SK-N-SH treated with all-trans-retinoic acid at 6 μM for 48 hours (cell line): Measurements from ENCODE around the gene TTYH2.

ENCODE experiments used
- ATAC-seq: fragments of 200-7000 bp; cut with Tn5 transposase; 3 replicates; pipeline ENCODE4 v1.9.1; 2020; ENCODE audit warnings: mild to moderate bottlenecking, moderate library complexity
- ARNTL ChIP-seq: fragments of 450-650 bp; formaldehyde crosslinking; IDR thresholded peaks from 2 replicates; pipeline ENCODE4 v1.5.0; 2020; ENCODE audit warnings: low read depth, mild to moderate bottlenecking, moderate library complexity, borderline replicate concordance
- BACH2 ChIP-seq: fragments of 250-450 bp; sonication (Bioruptor Pico); IDR thresholded peaks from 2 replicates; pipeline ENCODE4 v1.9.0; 2021; ENCODE audit warnings: mild to moderate bottlenecking, borderline replicate concordance
- CREB5 ChIP-seq: fragments of 250-450 bp; sonication (Bioruptor Pico); IDR thresholded peaks from 2 replicates; pipeline ENCODE4 v1.5.1; 2020; ENCODE audit warnings: low read depth, mild to moderate bottlenecking, moderate library complexity
- CSDC2 ChIP-seq: fragments of 250-450 bp; sonication (Bioruptor Pico); IDR thresholded peaks from 2 replicates; pipeline ENCODE4 v1.5.0; 2020; ENCODE audit warnings: mild to moderate bottlenecking, moderate library complexity
- CSRNP3 ChIP-seq: fragments of 250-450 bp; sonication (Bioruptor Pico); IDR thresholded peaks from 2 replicates; pipeline ENCODE4 v1.5.1; 2021; ENCODE audit warnings: mild to moderate bottlenecking, moderate library complexity
- ESRRG ChIP-seq: fragments of 250-450 bp; sonication (Bioruptor Pico); IDR thresholded peaks from 2 replicates; pipeline ENCODE4 v1.6.1; 2021; ENCODE audit warnings: mild to moderate bottlenecking
- GLIS3 ChIP-seq: fragments of 250-450 bp; sonication (Bioruptor Pico); IDR thresholded peaks from 2 replicates; pipeline ENCODE4 v1.5.0; 2020; ENCODE audit warnings: mild to moderate bottlenecking, moderate library complexity
- ISL1 ChIP-seq: fragments of 250-450 bp; sonication (Bioruptor Pico); IDR thresholded peaks from 2 replicates; pipeline ENCODE4 v2.1.2; 2022; ENCODE audit warnings: mild to moderate bottlenecking, moderate library complexity
- POU6F1 ChIP-seq: fragments of 250-450 bp; sonication (Bioruptor Pico); IDR thresholded peaks from 2 replicates; pipeline ENCODE4 v1.8.0; 2021; ENCODE audit warnings: low read depth, mild to moderate bottlenecking, moderate library complexity, borderline replicate concordance
- PPARA ChIP-seq: fragments of 250-450 bp; sonication (Bioruptor Pico); IDR thresholded peaks from 2 replicates; pipeline ENCODE4 v1.5.0; 2020; ENCODE audit warnings: mild to moderate bottlenecking, borderline replicate concordance
- RARB ChIP-seq: fragments of 250-450 bp; sonication (Bioruptor Pico); IDR thresholded peaks from 2 replicates; pipeline ENCODE4 v1.8.0; 2021; ENCODE audit warnings: mild to moderate bottlenecking, moderate library complexity
- SNAI2 ChIP-seq: fragments of 250-450 bp; sonication (Bioruptor Pico); IDR thresholded peaks from 2 replicates; pipeline ENCODE4 v1.5.0; 2020; ENCODE audit warnings: mild to moderate bottlenecking, moderate library complexity
- TCF4 ChIP-seq: fragments of 250-450 bp; sonication (Bioruptor Pico); IDR thresholded peaks from 2 replicates; pipeline ENCODE4 v1.8.0; 2021; ENCODE audit warnings: mild to moderate bottlenecking, moderate library complexity, borderline replicate concordance
- TOX ChIP-seq: fragments of 250-450 bp; sonication (Bioruptor Pico); IDR thresholded peaks from 2 replicates; pipeline ENCODE4 v1.8.0; 2021; ENCODE audit warnings: mild to moderate bottlenecking, moderate library complexity, borderline replicate concordance
- ZC3H10 ChIP-seq: fragments of 250-450 bp; sonication (Bioruptor Pico); IDR thresholded peaks from 2 replicates; pipeline ENCODE4 v1.5.1; 2021; ENCODE audit warnings: mild to moderate bottlenecking, moderate library complexity
- ZFP30 ChIP-seq: fragments of 450-650 bp; formaldehyde crosslinking; IDR thresholded peaks from 2 replicates; pipeline ENCODE4 v1.5.0; 2022; ENCODE audit warnings: mild to moderate bottlenecking, moderate library complexity
- ZNF8 ChIP-seq: fragments of 450-650 bp; formaldehyde crosslinking; IDR thresholded peaks from 2 replicates; pipeline ENCODE4 v1.5.0; 2020; ENCODE audit warnings: mild to moderate bottlenecking, moderate library complexity
- TF ChIP-seq, protein P1 (sequence below): fragments of 250-450 bp; sonication (Bioruptor Pico); IDR thresholded peaks from 2 replicates; pipeline ENCODE4 v1.5.0; 2020; ENCODE audit warnings: mild to moderate bottlenecking, moderate library complexity

Gene TTYH2

DNA sequence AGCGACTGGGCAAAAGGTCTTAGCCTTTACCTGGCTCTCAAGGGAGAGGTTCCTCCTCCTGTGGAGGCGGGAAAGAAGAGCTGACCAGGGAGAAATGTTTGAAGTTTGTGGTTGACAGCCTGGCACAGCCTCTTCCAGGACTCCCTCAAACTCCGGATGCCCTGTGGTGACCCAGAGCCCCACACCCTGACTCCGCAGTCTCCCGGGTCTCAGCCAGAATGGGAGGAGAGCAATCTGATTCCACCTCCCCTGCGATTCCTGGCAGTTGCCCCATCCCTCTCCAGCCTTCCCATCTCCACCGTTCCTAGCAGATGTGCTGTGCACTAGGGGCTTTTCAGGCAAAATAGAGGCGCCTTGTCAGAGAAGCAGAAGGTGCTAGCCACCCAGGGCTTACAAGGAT, 55.2 kb downstream of the TTYH2 start:
- no peak for ATAC-seq
- TF ChIP-seq CREB5 (CRISPR knock-in tag) (no peak), POU6F1 (CRISPR knock-in tag) (no peak), ZC3H10 (CRISPR knock-in tag) (no peak), SNAI2 (CRISPR knock-in tag) (no peak), PPARA (CRISPR knock-in tag) (no peak), GLIS3 (CRISPR knock-in tag) (no peak), ESRRG (CRISPR knock-in tag) (no peak)

GRCh38 chr17:74270333-74270732, 57.0 kb downstream of the TTYH2 start:
- TF ChIP-seq ISL1 (no peak), RARB (CRISPR knock-in tag) (no peak), CSDC2 (CRISPR knock-in tag) (no peak), TCF4 (no peak), POU6F1 (CRISPR knock-in tag) (no peak), TOX (CRISPR knock-in tag) (no peak), ZC3H10 (CRISPR knock-in tag) (no peak), ZFP30 (CRISPR knock-in tag) (no peak), PPARA (CRISPR knock-in tag) (no peak), BACH2 (no peak), CREB5 (CRISPR knock-in tag) (no peak), SNAI2 (CRISPR knock-in tag) (no peak), CSRNP3 (CRISPR knock-in tag) (no peak), ARNTL (no peak)
- TF ChIP-seq, protein P1, sequence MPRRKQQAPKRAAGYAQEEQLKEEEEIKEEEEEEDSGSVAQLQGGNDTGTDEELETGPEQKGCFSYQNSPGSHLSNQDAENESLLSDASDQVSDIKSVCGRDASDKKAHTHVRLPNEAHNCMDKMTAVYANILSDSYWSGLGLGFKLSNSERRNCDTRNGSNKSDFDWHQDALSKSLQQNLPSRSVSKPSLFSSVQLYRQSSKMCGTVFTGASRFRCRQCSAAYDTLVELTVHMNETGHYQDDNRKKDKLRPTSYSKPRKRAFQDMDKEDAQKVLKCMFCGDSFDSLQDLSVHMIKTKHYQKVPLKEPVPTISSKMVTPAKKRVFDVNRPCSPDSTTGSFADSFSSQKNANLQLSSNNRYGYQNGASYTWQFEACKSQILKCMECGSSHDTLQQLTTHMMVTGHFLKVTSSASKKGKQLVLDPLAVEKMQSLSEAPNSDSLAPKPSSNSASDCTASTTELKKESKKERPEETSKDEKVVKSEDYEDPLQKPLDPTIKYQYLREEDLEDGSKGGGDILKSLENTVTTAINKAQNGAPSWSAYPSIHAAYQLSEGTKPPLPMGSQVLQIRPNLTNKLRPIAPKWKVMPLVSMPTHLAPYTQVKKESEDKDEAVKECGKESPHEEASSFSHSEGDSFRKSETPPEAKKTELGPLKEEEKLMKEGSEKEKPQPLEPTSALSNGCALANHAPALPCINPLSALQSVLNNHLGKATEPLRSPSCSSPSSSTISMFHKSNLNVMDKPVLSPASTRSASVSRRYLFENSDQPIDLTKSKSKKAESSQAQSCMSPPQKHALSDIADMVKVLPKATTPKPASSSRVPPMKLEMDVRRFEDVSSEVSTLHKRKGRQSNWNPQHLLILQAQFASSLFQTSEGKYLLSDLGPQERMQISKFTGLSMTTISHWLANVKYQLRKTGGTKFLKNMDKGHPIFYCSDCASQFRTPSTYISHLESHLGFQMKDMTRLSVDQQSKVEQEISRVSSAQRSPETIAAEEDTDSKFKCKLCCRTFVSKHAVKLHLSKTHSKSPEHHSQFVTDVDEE (CRISPR knock-in tag): no peak
- ATAC-seq: no peak

DNA sequence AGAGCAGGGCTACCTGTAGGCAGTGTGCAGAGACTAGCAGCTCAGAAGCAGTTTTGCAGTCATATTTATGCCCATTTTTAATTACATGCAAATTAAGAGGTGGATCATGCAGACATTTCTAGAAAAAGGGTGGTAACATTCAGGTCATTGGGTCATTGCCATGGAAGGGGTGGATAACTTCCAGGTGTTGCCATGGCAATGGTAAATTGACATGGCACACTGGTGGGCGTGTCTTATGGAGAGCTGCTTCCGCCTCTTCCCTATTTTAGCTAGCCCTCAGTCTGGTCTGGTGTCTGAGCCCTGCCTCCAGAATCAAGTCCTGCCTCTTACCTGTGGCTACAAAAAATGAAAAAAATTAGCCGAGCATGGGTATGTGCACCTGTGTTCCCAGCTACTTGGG, 57.9 kb downstream of the TTYH2 start:
- ATAC-seq: no peak
- TF ChIP-seq SNAI2 (CRISPR knock-in tag): no peak
- TF ChIP-seq, protein P1 (CRISPR knock-in tag): no peak
- no peak for TF ChIP-seq ZNF8 (CRISPR knock-in tag)
- TF ChIP-seq RARB (CRISPR knock-in tag): no peak
- no peak for TF ChIP-seq POU6F1 (CRISPR knock-in tag)
- TF ChIP-seq TCF4: no peak
